ENCODE results near the gene ENOSF1.

GRCh38 chr18:750456-750855 lies 38.0 kb upstream of the ENOSF1 start:
- TF ChIP-seq GATA2 (IDR thresholded peaks at IDR 0.05; ENCODE audit: low read depth, low read length) = no peak
- TF ChIP-seq GATA3 (IDR thresholded peaks at IDR 0.05; ENCODE audit: low read depth, low read length) = no peak

All from SH-SY5Y (cell line).